GM19397 (cell line): ENCODE results near the gene SPA17.

Experiments used
- ATAC-seq: cut with Tn5 transposase; IDR thresholded peaks from one replicate; pipeline ENCODE4 v1.9.1; 2021; ENCODE audit warnings: mild to moderate bottlenecking, moderate library complexity; ENCODE audit not compliant: unreplicated experiment

The SPA17 gene

DNA sequence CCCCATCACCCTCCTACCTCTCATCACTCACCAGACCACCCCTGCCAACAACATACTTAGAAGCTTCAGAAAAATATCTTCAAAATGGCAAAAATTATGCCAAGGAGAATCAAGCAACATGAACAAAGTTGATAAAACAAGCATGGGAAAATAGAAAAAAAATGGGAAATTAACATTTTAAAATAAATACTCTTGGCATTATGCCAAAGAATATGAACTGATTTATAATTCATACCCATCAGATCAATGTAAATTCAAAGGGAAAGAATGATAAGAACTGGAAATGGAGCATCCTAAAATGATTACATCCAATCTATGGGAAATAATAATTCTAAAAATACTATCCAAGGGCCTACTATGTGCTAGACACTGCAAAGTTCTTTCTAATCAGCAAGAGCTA is 12.2 kb upstream of the SPA17 start:
- ATAC-seq = no peak

DNA sequence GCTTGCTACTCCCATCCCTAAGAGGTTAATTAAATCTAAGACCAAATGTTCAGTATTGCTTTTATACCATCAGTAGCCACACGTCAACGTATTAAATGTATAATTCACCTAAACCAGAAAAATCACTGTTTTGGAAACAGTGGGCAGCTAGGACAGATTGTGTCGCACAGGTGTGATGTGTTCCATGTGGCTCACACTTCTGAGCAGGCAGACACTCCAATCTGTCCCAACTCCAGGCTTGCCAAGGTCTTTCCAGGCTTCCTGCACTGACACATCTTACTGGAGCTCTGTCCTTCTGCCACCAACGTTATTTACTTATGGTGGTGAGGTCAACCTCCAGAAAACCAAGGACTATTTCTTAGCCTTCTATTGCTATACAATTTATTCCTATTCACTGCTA is 11.6 kb upstream of the SPA17 start:
- no peak for ATAC-seq

DNA sequence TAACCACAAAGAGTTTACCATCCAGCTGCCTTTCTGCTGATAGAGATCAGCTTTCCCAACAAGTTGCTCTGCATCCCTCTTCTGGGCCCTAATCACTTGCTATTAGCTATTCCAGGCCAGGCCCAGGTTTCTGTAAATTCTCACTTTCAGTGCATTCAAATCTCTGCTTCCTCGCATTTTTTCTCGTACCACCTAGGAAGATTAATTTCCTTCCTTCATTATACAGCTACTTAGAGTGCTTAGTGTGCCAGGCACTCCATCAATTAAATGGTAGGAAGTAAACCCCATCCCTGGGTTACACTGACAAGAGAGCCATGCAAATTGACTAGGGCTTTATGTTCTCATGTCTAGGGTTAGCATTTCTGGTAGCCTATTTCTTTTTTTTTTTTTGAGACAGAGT is 9.8 kb upstream of the SPA17 start:
- no peak for ATAC-seq

DNA sequence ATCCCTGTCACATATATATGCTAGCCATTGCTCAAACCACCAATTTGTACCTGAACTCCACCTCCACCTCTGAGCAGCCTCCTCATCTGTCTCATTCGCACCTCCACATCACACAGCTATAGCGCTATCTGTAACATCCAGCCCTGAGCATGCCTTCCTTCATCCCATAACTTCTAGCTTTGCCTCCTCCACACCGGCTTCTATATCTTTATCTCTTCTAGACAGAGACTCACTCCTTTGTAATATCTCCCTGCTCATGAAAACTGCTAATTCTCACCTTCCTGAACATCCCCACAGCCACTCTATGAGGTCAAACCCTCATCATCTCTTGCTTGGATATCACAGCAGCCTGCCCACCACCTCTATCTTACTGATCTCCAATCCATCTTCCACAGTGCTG is 6.1 kb upstream of the SPA17 start:
- no peak for ATAC-seq

DNA sequence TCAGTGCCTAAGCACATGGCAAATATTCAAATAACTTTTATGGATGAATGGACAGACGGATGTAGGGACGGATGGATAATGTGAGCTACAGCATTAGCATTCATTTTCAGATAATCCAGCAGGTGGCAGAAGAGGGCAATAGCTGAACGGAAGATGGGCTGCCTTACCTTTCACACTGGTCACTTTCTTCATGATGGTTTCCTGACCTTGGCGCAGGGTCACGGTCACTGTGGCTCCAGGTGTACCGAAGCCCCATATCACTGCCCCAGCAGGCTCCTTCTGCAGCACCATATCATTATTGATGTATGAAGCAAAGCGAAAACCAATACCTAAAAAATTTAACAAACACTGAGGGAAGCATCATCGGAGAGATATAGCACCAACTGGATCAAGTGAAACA is 4.5 kb upstream of the SPA17 start:
- ATAC-seq = no peak

DNA sequence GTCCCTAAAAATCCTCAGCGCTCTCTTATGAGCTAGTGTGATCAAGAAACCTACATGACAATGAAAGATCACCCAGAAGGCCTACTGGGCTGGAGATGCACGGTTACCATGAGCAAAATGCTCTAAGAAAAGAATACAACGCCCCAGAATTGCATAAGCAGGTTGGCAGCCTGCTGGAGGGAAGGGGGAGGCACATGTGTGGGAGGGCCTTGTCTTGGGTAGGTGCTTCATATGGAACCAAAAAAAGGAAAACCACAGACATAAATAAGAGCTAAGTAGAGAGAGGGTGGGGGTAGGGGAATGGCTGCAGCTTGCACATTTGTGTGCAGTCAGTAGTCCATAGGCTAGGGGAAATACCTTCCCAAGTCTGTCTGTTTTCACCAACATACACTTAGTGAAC is 3.0 kb upstream of the SPA17 start:
- ATAC-seq = no peak

DNA sequence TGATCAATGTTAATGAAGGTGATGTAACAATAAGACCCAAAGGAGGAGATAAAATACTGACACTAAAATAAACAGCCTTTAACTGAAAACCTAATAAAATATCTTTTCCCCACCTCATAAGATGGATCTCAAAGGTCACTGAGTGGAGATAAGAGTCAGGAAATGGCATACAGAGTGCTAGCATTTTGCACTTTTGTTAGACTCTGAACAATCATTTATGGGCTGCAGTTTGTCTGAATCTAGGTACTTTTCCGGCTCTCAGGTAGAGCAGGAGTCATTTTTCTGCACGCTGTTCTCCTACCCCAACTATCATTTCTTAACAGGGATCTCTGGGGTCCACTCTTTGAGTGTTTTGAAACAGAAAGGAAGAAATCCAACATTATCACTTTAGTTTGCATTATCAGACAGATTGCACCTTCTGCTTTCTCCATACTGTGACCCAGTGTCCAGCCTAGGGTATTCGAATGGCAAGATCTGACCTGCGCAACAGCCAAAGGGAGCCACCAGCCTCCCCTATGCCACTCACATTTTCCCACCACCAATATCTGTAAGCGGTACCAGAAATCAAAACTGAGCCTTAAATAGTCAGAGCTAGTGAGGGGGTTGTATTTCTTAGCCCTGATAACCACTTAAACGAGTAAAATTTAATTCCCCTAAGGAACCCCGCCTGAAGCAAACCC is 1.0 kb upstream of the SPA17 start:
- no peak for ATAC-seq

DNA sequence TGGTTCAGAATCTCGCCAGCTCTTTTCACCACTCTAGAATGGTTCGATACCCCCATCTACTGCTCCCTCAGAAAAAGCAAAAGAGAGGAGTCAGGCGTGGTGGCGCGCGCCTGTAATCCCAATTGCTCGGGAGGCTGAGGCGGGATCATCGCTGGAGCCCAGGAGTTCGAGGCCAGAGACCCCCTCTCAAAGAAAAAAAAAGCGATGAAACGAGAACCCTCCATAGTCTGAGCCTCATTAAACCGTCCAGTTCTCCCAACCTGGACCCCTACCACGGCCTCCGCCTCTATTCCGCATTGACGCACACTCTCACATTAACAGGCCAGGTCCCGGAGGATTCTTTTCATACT is 439 bp downstream of the SPA17 start:
- ATAC-seq = no peak

DNA sequence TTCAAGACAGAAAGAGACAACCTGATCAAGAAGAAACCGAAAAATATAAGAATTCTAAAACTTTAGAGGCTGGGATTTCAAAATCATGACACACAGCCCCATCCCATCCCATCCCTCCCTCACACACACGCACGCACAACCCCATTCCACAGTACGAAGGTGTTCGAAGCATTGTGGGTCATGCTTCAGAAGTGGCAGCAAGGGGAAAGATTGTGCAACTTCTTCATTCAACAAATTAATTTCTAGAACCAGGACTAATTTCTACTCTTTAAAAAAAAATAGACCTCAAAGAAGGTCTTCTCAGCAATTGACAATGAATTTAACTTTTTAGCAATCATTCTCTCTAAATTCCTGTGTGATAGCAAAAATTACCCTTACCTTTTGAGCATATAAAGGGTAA is 867 bp downstream of the SPA17 start:
- ATAC-seq = no peak

DNA sequence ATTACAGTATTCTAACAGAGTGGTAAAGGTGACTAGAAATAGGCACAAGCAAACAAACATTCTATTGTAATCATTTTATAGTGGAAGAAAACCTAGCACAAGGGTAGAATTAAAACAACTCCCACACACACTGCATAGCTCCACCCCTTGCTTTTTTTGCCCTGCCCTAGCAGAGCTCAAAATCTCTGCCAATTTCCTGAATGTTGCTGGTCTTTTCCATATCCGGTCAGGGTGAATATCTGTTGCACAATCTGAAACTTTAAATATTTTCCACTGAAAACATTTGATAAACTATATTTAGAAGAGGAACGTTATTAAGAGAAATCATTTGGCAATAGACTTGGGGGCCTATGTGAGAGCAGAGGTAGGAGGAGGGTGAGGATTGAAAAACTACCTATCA is 2.7 kb downstream of the SPA17 start:
- no peak for ATAC-seq

DNA sequence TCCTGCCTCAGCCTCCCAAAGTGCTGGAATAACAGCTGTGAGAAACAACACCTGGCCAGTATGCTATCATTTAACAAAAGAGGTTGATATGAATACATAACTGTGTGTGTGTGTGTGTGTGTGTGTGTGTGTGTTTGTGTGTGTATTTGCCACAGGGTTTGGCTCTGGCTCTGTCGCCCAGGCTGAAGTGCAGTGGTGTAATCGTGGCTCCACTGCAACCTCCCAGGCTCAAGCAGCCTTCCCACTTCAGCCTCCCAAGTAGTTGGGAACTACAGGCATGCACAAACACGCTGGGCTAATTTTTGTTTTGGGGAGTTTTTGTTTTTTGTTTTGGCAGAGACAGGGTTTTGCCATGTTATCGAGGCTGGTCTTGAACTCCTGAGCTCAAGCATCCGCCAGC is 4.7 kb downstream of the SPA17 start:
- no peak for ATAC-seq

DNA sequence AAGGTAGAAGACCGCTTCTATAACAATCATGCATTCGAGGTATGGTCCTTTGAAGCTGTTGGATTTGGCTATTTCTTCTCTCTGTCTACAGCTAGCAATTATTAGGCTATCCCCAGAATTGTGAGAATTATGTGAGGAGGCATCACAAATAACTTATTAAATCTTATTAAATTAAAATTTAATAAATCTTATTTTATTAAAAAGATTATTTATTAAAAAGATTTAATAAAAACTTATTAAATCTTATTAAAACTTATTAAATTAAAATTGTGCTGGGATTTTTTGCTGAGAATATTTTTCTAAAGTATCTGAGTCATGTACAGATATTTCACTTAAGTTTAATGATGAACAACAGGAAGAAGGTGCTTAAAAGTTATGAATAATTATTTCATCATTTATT is 7.7 kb downstream of the SPA17 start:
- ATAC-seq = no peak

DNA sequence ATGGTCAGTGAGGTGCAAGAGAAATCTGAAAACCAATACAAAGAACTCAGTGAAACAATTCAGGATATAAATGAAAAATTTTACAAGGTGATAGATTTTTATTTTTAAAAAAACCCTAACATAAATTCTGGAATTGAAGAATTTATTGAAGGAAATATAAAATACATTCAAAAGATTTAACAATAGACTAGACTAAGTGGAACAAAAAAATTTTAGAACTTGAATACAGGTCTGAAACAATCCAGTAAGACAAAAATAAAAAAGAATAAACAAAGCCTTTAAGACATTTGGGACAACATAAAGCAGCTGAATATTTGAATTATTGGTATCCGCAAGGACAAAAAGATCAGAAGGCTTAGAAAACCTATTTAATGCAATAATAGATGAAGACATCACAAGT is 8.7 kb downstream of the SPA17 start:
- no peak for ATAC-seq

DNA sequence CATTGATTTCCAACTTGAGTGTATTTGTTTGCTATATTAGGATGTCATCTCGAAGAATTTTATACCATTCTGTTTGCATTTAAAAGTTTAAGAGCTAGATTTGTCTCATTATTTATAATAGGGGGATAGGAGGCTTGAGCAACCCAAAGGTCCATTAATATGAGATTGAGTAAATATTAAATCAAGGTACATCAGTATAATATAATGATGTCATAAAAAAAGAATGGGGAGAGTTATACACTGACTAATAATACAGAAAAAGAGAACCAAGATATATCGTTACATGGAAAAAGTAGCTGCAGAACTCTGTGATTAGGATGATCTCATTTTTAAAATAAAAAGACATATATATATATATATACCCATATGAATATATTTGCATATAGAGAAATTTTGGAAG is 19.4 kb downstream of the SPA17 start:
- ATAC-seq = no peak

DNA sequence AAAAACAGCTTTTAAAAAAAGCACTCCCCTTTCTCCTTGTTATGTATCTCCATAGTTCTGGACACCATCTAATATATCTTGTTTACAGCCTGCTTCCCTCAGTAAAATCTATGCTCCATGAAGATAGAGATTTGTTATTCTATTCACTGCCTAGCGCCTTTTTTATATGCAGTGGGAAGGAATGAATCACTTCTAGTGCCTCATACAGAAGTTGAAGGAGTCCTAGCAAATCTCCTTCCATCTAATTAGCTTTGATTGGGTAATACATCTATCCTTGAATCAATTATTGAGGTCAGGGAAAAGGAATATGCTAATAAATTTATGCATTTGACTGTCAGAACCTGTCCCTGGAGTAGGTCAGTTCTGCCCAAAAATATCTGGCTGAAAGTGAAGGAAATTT is 25.8 kb downstream of the SPA17 start:
- no peak for ATAC-seq

DNA sequence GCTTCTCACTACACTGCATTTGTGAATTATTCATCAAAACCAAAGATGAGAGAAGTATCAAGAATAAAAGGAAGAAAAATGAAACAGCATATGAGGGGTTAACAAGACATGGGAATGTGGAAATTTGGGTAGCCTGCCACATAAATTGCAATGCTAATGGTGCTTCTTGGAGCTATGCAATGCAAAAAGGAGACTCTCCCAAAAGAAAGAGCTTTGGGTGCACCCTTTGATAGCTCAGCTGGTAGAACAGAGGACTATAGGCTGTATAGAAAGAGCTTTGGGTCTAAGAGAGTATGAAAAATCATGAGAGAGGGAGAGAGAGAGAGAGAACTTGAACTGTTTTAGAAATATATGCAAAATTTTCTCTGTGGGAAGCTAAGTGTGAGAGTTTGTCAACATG is 26.3 kb downstream of the SPA17 start:
- ATAC-seq = no peak

DNA sequence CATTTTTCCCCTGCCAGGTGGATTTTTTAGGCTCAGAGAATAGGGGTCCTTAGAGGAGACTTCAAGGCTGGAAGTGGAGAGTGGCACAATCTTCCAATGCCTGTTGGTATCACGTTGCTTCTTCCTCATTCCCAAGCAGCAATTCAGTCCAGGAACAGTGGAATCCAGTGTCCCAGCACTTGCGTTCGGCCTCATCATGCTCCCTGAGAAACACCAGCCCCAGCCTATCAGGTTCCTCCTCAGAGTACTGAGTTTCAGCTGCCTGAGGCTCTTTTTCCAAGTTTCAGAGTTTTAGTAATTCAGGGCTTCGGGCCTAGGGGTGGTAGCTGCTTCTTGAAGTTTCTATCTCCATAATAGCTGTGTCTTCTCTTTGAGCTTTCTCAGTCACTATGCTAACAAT is 34.1 kb downstream of the SPA17 start:
- ATAC-seq = no peak

DNA sequence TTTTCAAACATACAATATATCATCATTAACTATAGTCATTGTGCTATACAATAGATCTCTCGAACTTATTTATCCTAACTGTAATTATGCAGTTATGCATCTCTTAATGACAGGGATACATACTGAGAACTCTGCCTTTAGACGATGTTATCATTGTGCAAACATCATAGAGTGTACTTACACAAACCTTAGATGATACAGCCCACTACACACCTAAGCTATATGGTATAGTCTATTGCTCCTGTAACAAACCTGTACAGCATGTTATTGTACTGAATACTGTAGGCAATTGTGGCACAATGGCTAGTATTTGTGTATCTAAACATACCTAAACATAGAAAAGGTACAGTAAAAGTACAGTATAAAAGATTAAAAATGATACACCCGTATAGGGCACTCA is 38.7 kb downstream of the SPA17 start:
- no peak for ATAC-seq

DNA sequence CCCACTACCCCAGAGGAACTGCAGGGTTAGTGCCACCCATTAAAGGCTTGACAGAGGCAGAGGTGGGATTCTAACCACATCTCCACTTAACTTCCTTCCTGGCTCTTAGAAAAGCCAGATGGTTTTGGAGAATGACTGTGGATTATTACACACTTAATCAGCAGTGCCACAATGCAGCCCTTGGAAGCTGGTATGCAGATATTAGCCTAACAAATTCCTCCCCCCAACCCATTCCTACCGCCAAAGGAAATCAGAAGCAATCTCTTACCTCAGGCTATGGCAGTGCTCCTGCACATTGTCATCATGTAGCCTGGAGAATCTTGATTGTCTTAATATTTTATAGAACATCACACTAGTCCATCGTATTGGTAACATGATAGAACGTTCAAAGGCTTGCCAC is 42.9 kb downstream of the SPA17 start:
- no peak for ATAC-seq

DNA sequence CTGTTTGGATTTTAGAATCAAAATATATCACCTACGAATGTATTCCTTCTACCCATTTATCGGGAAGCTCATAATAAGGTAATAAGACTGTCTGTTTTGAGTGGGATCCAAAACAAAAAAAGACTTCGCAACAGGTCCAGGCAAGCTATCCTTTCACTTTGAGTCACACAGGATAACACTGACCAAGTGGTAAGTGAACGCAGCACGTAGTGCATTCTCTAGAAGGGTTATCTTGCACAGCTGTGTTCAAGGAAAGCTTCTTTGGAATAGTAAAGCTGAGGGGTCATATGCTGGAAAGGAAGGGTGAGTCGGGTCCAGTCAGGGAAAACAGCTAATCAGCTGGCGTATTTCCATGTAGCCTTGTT is 43.7 kb downstream of the SPA17 start:
- no peak for ATAC-seq

DNA sequence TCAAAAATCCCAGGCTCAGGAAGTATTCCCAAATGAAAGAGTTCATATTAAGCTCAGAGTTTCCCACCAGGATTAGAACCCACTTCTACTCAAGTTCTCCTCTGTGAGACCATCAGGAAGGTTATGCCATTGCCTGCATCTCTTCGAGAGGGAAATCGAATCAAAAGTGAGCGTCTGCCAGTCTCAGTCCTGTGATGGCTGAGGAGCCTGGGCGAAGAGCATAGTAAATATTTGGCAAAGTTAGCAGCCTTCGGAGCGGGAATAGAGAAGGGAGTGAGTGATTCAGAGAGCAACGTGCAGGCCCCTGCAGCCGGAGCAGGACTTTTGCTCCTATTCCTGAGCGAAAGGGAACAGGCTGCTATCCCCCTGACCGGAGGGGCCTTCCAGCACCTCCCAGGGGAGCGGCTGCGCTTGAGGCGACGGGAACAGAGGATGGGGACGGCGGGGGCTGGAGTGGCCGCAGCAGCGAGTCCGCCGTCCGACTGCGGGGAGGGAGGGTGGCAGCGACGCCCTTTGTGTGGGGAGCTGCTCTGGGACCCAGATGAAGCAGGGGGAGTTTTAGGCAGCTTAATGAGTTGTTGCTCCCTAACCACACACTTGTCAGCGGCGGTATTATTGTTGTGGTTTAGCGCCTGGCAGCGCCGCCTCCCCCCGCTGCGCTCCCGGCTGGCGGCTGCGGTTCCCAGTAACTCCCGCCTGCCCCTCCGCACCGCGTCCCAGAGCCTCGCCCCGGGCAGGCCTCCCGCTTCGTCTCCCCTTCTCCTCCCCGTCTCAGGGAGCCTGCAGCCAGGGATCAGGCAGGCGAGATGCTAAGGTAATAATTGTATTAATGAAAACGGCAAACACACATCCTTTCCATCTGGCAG is 44.3 kb downstream of the SPA17 start:
- ATAC-seq = no peak

DNA sequence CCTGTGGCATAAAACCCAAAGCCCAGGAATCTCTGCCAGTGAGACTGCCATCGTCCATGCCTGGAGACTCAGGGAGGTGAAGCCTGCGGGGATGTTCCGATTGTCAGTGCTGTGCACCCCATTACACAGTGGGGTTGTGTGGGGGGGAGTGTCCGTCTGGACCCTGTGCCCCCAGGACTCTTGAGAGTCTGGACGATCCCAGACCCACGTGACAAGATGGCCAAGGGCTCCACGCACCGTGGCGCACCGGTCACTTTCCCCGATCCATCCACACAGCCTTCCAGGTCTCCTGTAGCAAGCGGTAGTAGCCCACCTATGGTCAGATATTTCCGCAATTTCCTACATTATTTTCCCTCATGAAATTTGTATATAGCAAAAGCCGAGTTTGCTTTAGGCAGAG is 45.1 kb downstream of the SPA17 start:
- no peak for ATAC-seq

DNA sequence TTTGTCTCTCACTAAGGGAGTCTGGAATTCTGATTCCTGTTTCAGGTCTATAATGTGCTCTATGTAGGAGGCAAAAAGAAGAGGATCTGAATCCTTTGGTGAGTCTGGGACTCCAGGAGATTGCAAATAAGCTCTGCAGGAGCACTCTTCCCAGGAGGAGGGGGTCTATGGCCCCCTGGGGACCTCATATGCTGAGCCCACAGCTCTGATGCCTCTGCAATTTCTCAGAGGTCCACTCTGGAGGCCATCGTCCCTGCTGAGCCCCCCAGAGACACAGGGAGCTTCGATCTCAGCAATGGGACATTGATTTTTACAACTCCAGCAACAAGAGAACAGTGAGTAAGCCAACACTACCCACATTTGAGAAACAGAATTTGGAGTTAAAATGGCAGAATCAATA is 45.8 kb downstream of the SPA17 start:
- no peak for ATAC-seq
